ENCODE measurements around the gene TIE1. TPM values are rescaled to one million over a fixed set of nuclear protein-coding genes. Genes with fewer than 3 reads are reported as not detected.

TIE1 gene
- total RNA-seq, 4 donors from 2014 or later = 15.9 to 27.9 (median 20.7) TPM

GRCh38 chr1:43363283-43363934 lies 62.6 kb downstream of the TIE1 start:
- Histone ChIP-seq H3K4me3 (no peak overlapping the region), H3K9me3 (no peaks in the 10 kb centered on the region), H3K27me3 (no peaks in the 10 kb centered on the region), H3K27ac (no peak overlapping the region), H3K4me1 (peaks cover 15 to 25% of the 10 kb centered on the region in 2 donors), H3K36me3 (peaks cover 0 to 52% of the 10 kb centered on the region in 2 donors)
- ATAC-seq = no peak
- in situ Hi-C loops (cut with MboI; ENCODE audit: low sequenced_read_pairs in 4 of 4) (no loop called here), intact Hi-C loops (cut with DNase I; ENCODE audit: low total_unique reads) (no loop called here)
- TF ChIP-seq CTCF (IDR thresholded peaks at IDR 0.05 in 4 of 5, conservative IDR thresholded peaks at IDR 0.05 in 1 of 5) (no peak), POLR2A (IDR thresholded peaks at IDR 0.05) (no peak)
- DNase-seq = no peak

- ATAC-seq (no peak), DNase-seq (no peak)
- H3K27ac ChIP-seq = no peak overlapping the region
- no peak for TF ChIP-seq POLR2A (IDR thresholded peaks at IDR 0.05)
- no peak for TF ChIP-seq CTCF (IDR thresholded peaks at IDR 0.05 in 4 of 5, conservative IDR thresholded peaks at IDR 0.05 in 1 of 5)
- peaks cover 0 to 52% of the 10 kb centered on the region in 2 donors for H3K36me3 ChIP-seq
- in situ Hi-C loops (cut with MboI; ENCODE audit: low sequenced_read_pairs in 4 of 4) (no loop called here), intact Hi-C loops (cut with DNase I; ENCODE audit: low total_unique reads) (no loop called here)
- H3K27me3 ChIP-seq = no peaks in the 10 kb centered on the region
- peaks cover 21 to 27% of the 10 kb centered on the region in 2 donors for H3K4me1 ChIP-seq
- no peaks in the 10 kb centered on the region for H3K9me3 ChIP-seq
- H3K4me3 ChIP-seq = no peak overlapping the region
These were observed 63.2 kb downstream of the TIE1 start for GRCh38 chr1:43363935-43364525.

GRCh38 chr1:43365678-43366077 lies 64.9 kb downstream of the TIE1 start:
- H3K9me3 ChIP-seq = no peaks in the 10 kb centered on the region
- in situ Hi-C loops (cut with MboI; ENCODE audit: low sequenced_read_pairs in 4 of 4) (no loop called here), intact Hi-C loops (cut with DNase I; ENCODE audit: low total_unique reads) (loop anchor here (5.0 kb wide), 2 partner anchors 87 to 193 kb away; partner anchors contain the start of genes CFAP57, EBNA1BP2 and HYI)
- DNase-seq = no peak
- H3K27me3 ChIP-seq = no peaks in the 10 kb centered on the region
- H3K36me3 ChIP-seq = peaks cover 0 to 49% of the 10 kb centered on the region in 2 donors
- ATAC-seq = no peak
- H3K4me3 ChIP-seq = no peak overlapping the region
- TF ChIP-seq POLR2A (IDR thresholded peaks at IDR 0.05) (no peak), CTCF (IDR thresholded peaks at IDR 0.05 in 4 of 5, conservative IDR thresholded peaks at IDR 0.05 in 1 of 5) (no peak)
- H3K4me1 ChIP-seq = peaks cover 17 to 24% of the 10 kb centered on the region in 2 donors
- H3K27ac ChIP-seq = no peak overlapping the region

GRCh38 chr1:43366179-43366578 lies 65.4 kb downstream of the TIE1 start:
- H3K36me3 ChIP-seq = peaks cover 0 to 44% of the 10 kb centered on the region in 2 donors
- ATAC-seq (no peak), DNase-seq (no peak)
- no peaks in the 10 kb centered on the region for H3K27me3 ChIP-seq
- TF ChIP-seq CTCF (IDR thresholded peaks at IDR 0.05 in 4 of 5, conservative IDR thresholded peaks at IDR 0.05 in 1 of 5) = no peak
- no peak for TF ChIP-seq POLR2A (IDR thresholded peaks at IDR 0.05)
- peaks cover 17 to 24% of the 10 kb centered on the region in 2 donors for H3K4me1 ChIP-seq
- no peaks in the 10 kb centered on the region for H3K9me3 ChIP-seq
- in situ Hi-C loops (cut with MboI; ENCODE audit: low sequenced_read_pairs in 4 of 4) = no loop called here
- peak overlapping the region in 2 of 4 donors; percentile 86 to 94 for H3K4me3 ChIP-seq
- H3K27ac ChIP-seq = peak overlapping the region in 3 of 4 donors; percentile 89 to 97 (median 94)
- intact Hi-C loops (cut with DNase I; ENCODE audit: low total_unique reads) = loop anchor here (5.0 kb wide), 2 partner anchors 86 to 194 kb away; partner anchors contain the start of genes CFAP57, EBNA1BP2 and HYI
